PC-9 (cell line): ENCODE results near the gene CYB561.

Source experiments
- EZH2 ChIP-seq: fragments of 200-600 bp; sonication (generic); IDR thresholded peaks from 2 replicates; pipeline ENCODE4 v1.8.0; 2017; ENCODE audit warnings: antibody characterized with exemption, low read depth
- TF ChIP-seq, protein P1 (sequence below): fragments of 200-600 bp; sonication (generic); conservative IDR thresholded peaks from 2 replicates; pipeline ENCODE4 v1.6.1; 2017; ENCODE audit warnings: mixed run types, antibody characterized with exemption, mild to moderate bottlenecking, moderate library complexity

DNA sequence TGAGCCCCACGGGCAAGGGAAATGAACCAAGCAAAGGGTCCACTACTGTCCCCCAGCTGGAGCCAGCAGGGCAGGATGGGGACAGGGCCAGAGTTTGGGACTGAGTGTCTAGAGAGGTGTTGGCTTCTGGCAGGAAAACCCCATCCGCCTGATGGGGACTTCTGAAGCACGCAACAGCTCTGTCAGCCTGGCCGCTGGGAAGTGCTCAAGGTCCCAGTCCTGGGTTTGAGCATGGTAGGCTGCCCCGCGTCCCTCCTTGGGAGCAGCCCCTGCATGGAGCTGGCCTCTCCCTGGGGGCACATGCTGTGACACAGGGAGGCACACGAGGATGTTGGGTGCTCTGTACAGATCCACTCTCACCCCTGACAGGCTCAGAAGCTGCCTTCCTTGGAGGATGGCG, 45.3 kb upstream of the CYB561 start:
- TF ChIP-seq, protein P1, sequence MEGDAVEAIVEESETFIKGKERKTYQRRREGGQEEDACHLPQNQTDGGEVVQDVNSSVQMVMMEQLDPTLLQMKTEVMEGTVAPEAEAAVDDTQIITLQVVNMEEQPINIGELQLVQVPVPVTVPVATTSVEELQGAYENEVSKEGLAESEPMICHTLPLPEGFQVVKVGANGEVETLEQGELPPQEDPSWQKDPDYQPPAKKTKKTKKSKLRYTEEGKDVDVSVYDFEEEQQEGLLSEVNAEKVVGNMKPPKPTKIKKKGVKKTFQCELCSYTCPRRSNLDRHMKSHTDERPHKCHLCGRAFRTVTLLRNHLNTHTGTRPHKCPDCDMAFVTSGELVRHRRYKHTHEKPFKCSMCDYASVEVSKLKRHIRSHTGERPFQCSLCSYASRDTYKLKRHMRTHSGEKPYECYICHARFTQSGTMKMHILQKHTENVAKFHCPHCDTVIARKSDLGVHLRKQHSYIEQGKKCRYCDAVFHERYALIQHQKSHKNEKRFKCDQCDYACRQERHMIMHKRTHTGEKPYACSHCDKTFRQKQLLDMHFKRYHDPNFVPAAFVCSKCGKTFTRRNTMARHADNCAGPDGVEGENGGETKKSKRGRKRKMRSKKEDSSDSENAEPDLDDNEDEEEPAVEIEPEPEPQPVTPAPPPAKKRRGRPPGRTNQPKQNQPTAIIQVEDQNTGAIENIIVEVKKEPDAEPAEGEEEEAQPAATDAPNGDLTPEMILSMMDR = no peak
- no peak for TF ChIP-seq EZH2
